Fibroblast of skin of back (primary cell): ENCODE measurements around the gene SLC25A40.
"Not testable (repeated sequence)": the region's sequence is repeated elsewhere in the genome, so short reads cannot be mapped to it uniquely, and the experiment has no call there.

Experiments used
- DNase-seq: peaks from one replicate; pipeline ENCODE4 v3.0.0-alpha.2; 2013

The SLC25A40 gene

DNA sequence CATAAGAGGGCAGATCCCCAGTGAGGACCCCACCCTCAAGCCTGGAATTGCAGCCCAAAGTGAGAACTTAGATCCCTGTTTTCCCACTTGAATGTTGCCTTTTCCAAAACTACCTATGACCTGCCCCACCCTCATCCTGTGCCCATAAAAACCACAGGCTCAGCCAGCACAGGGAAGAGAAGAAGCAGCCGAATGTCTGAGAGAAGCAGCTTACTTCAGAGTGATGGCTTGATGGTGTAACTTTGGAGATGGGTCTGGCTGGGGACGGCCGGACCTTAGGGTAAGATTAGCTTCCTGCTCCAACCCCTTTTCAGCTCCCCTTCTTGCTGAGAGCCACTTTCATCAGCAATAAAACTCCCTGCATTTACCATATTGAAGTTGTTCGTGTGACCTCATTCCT lies 5.7 kb downstream of the SLC25A40 start:
- no peak for DNase-seq

DNA sequence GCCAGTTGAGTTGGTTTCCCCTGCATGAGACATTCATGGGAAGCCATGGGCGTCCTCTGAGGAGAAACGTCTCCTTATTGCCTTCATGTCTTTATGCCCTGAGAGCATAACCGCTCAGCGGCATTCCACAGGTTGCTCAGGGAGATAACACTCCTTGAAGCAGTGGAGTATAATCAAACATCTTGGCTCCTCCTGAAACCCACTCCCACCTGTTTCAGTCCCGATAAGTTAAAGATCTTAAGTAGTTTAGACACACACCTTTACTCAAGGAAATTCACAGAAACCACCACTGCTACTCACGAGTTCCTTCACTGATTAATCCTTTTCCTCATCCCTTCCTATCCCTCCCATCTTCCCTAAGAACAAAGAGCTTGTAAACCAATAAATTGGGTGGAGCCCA lies 9.6 kb downstream of the SLC25A40 start:
- DNase-seq, result not testable (repeated sequence)

DNA sequence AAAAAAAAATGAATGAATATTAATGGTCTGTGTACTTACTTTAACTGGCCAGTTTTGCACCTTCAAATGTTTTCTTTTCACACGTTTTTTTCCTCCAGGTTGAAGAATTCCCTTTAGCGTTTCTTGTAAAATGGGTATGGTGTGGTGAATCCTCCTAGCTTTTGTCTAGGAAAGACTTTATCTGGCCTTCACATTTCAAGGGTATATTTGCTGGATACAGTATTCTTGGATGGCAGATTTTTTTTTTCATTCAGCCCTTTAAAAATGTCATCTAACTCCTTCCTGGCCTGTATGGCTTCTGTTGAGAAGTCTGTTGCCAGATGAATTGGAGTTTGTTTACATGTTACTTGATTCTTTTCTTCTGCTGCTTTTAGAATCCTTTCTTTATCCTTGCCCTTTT lies 10.1 kb downstream of the SLC25A40 start:
- DNase-seq, result no peak

DNA sequence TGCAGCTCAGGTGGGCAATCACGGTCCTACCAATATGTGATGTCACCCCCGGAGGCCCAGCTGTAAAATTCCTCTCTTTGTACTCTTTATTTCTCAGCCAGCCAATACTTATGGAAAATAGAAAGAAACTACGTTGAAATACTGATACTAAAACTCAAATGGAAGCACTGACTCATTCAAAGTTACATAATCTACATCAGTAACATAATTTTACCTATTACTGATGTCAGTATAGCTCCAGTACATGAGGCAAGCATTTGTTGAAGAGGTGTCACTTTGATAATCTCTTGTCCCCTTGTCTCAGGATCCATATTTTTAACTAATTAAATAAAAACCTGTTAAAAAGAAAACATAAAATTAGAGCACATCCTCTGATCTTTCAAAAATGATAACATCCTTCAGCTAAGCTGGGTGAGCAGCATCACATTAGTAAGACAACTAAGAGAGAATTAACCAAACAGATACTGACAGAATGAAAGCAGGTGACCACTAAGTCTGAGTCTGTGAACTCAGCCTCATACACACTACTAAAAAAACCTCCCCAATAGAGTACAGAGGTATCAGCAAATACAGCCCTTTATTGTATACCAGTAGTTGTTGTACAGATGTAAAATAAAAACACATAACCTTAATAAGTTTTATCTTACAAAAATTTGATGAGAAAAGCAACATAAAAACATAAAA lies 17.6 kb downstream of the SLC25A40 start:
- no peak for DNase-seq

DNA sequence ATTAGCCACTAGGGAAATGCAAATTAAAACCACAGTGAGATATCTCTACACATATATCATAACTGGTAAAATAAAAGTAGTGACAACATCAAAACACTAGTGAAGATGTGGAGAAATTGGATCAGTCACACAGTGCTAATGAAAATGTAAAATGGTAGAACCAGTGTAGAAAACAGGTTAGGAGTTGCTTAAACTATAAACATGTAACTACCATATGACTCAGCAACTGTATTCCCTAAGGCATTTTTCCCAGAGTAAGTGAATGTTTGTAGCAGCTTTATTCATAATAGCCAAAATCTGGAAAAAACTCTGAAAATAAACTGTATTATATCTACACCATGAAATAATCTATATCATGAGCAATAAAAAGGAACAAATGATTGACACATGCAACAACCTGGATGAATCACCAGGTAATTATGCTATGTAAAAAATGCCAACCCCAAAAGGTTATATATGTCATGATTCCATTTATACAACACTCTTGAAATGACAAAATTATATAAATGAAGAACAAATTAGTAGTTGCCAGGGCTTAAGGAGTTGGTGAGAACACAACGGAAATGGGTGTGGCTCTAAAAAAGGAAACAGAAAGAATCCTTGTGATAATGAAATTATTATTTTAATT lies 22.8 kb downstream of the SLC25A40 start:
- DNase-seq, result peak; percentile 51

DNA sequence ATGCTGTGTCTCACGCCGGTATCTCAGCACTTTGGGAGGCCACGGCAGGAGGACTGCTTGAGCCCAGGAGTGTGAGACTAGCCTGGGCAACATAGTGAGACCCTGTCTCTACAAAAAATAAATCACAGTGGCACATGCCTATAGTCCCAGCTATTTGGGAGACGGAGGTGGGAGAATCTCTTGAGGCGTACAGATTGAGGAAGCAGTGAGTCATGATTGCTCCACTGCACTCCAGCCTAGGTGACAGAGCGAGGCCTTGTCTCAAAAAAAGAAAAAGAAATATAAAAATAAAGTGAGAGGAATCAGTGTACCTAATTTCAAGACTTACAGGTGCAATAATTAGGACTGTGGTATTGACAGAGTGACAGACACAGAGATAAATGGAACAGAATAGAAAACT lies 23.9 kb downstream of the SLC25A40 start:
- DNase-seq, result no peak

DNA sequence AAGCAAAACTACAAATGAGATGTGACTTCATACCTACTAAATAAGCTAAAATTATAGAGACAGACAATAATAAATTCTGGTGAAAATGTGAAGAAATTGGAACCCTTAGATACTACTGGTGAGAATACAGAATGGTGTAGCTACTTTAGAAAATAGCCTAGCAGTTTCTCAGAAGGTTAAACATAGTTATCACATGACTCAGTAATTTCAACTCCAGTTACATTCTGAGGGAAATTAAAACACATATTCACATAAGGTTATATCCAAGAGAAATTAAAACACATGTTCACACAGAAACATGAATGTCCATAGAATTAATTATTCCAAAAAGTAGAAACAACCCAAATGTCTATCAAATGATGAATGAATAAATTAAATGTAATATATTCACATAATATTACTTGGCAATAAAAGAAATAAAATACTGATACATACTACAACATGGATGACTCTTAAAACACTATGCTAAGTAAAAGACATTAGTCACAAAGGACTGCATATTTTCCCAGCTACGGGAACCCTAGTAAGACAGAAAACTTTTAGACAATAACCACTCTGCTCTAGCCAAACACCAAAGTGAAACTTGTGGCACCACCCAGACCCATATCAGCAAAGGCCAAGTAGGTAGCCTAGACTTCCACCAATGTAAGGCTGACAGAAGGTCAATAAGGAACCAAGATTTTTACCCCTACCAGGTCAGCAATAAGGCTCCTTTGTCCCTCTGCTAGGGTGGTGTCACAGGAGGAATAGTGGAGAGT lies 25.1 kb downstream of the SLC25A40 start:
- DNase-seq, result peak; percentile 65

DNA sequence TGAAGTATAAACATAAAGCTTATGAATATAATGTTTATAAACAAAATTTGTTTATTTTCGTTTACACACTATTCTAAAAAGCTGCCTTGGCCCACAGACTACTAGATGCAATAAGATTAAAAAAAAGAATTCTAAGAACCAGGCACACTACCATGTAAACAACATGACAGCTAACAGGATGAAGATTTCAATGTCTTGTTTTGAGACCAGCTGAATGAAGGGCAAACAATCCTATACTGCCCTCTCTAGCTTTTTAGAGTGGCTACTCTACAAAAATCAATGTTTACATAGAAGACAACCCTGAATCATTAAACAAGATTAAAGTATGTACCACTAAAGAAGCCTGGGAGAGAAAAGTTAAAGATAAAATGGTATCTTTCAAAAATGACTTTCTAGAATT lies 38.6 kb downstream of the SLC25A40 start:
- no peak for DNase-seq

DNA sequence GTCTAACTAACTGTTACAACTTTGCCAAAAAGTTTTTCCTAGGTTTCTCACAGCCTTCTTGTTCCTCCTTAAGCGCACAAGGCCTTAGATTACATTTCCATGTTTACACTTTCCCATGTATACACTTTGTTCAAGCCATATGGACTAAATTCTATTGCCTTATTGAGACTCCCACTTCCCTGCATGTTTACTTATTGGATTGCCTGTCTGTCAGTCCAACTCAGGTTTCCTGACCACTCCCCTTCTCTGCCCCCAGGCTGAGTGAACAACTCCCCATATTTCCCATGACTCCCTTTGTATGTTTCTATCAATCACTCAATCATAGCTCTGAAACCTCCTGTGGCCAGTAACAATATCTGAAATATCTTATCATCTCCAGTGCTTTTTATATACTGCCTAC lies 43.0 kb downstream of the SLC25A40 start:
- no peak for DNase-seq

DNA sequence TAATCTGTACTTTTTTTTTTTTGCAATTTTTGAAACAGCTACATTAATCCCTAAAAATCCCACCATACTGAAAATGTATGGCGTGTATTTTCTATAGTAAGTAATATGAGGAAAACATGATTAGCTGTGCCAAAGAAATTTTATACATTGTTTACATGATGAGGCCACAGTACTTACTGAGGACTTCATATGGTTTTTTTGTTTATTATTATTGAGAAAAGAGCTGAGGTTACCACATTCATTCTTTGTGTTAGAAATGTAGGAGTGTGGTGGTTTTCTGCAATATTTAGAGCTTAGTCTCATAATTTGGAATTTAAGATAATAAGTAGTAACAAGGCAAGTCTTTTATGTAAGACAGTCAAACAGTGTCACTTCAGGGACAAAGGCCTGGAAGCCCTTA lies 45.1 kb downstream of the SLC25A40 start:
- no peak for DNase-seq

DNA sequence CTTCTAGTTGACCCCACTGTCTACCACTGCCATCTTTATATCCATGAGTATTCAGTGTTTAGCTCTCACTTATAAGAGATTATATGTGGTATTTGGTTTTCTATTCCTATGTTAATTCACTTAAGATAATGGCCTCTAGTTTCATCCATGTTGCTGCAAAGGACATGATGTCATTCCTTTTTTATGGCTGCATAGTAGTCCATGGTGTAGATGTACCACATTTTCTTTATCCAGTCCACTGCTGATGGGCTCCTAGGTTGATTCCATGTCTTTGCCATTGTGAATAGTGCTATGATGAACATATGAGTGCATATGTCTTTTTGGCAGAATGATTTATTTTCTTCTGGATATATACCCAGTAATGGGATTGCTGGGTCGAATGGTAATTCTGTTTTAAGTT lies 47.8 kb downstream of the SLC25A40 start:
- DNase-seq, result not testable (repeated sequence)

DNA sequence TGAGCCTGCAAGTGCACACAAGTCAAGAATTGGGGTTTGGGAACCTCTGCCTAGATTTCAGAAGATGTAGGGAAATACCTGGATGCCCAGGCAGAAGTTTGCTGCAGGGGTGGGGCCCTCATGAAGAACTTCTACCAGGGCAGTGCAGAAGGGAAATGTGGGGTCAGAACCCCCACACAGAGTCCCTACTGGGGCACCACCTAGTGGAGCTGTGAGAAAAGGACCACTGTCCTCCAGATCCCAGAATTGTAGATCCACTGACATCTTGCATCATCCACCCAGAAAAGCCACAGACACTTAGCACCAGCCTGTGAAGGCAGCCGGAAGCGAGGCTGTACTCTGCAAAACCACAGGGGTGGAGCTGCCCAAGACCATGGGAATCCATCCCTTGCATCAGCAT lies 50.8 kb downstream of the SLC25A40 start:
- peak; percentile 9 for DNase-seq

DNA sequence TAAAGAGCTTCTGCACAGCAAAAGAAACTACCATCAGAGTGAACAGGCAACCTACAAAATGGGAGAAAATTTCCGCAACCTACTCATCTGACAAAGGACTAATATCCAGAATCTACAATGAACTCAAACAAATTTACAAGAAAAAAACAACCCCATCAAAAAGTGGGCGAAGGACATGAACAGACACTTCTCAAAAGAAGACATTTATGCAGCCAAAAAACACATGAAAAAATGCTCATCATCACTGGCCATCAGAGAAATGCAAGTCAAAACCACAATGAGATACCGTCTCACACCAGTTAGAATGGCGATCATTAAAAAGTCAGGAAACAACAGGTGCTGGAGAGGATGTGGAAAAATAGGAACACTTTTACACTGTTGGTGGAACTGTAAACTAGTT lies 54.1 kb downstream of the SLC25A40 start:
- not testable (repeated sequence) for DNase-seq

DNA sequence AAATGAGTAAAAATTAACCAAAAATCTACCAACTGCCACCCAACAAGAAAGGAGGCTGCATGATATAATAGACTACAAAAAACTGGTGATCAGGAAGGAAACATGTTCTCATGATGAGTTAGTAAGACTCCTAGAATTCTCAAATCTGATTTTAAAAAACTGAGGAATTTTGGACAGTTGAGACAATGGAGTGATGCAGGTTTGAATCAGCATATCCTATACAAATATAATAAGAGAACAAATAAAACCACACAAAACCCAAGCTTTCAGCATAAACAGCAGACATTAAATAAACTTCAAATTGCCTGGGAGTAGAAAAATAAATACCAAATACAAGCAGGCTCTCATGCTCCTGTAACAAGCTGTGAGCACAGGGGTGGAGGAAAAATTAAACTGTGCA lies 57.8 kb downstream of the SLC25A40 start:
- DNase-seq, result no peak

DNA sequence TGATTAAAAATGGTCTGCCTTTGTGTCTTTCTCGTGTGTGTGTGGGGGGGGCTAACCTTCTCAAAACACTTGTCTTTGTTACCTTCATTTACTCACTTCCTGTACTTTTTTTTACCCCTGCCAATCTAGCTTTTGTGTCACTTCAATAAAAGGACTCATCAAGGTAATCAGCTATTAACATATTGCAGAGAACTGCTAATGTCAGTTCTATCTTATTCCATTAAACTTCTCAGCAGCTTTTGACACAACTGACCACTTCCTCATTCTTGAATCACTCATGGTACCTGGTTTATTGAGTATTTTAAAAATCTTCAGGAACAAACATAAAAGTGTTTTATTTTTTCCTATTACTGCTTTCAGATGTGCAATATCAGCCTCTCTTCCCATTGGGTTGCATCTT lies 59.8 kb downstream of the SLC25A40 start:
- no peak for DNase-seq

DNA sequence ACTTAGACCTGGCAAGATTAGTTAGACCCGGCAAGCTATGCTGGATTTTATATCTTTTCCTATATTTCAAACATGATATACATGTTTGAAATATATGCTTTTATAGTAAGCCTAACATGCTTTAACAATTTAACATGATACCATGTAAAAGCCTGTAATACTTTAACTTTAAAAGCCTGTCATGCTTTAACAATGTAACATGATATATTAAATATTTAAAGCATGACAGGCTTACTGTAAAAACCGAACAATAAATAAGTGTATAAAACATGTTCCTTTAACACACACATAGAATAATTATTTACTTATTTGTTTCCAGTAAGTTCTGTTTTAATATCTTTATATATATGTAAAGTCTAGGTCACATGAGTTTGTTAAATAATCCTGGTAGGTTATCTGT lies 65.4 kb downstream of the SLC25A40 start:
- no peak for DNase-seq

DNA sequence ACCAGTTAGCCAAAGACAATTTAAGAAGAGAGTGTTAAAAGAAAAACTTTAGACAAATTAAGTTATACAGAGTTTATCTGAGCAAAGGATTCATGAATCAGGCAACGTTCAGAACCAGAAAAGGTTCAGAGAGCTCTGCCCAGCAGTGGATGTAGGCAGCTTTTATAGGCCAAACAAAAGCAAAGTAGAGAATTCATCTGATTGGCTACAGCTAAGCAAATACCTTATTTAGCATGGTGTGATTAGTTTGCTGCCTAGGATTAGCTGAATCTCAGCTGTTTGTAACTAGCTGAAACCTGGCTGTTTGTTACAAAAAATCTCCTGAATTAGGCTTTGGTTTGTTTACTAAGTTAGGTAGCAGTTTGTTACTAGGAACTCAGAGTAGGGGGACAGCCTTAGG lies 66.0 kb downstream of the SLC25A40 start:
- no peak for DNase-seq

DNA sequence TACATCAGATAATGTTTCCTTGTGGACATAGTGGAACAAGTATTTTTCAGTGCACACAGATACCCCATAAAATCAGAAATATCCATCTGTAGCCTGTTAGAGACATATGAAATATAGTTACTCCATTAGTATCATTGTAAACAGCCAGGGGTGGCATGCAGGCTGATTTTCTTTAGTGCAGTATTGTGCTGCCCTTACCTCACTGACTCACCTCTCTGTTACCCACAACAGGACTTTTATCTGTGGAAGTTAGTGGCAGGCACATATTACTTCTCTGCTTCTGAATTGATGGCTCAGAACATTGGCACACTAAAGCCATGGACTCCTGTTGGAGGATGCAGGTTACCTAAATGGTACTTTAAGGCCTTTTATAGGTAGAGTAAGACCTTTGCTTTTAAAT lies 70.0 kb downstream of the SLC25A40 start:
- no peak for DNase-seq

DNA sequence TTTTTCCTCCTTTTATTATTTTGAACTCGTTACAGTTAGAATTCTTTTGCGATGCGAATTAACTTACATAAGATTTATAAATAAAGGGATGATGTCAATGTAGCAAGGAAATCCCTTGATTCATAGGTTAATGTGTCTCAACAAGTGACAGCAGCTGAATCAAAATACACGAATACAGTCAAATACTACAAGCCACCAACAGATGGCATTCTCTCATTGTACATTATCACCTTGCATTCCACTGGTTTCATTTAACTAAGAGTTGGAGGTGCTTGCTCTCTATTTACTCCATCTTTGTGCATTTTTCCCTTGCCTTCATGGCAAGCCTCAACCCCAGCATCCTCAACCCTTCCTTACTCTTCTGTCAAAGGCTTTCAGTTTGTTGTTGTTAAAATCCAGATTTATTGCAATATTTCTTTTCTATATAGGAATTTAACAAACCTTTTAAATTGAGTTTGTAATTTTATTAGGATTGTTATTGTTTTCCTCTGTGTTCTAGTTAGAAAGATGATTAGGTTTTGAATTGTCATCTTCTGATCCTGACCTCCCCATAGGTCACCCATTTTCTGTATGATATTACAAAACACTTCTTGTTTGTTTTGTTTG lies 78.3 kb downstream of the SLC25A40 start:
- DNase-seq, result peak; percentile 43

DNA sequence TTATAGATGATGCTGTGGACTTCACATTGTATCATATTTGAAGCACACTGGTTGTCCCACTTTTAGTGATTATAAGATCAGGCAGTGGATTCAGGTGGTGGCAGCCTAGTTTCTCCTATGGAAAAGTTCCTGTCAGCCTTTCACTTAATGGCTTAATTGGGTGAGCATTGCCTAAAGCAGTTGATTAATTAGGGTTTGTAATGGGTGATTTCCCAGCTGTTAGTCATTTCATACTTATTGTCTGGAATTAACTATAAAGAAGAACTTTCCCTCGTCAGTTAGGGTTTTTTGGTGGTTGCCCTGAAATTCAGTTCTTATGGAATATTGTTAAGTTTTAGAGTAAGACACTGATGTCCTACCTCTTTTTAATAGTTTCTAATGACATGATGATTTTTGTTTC lies 78.8 kb downstream of the SLC25A40 start:
- DNase-seq, result no peak

DNA sequence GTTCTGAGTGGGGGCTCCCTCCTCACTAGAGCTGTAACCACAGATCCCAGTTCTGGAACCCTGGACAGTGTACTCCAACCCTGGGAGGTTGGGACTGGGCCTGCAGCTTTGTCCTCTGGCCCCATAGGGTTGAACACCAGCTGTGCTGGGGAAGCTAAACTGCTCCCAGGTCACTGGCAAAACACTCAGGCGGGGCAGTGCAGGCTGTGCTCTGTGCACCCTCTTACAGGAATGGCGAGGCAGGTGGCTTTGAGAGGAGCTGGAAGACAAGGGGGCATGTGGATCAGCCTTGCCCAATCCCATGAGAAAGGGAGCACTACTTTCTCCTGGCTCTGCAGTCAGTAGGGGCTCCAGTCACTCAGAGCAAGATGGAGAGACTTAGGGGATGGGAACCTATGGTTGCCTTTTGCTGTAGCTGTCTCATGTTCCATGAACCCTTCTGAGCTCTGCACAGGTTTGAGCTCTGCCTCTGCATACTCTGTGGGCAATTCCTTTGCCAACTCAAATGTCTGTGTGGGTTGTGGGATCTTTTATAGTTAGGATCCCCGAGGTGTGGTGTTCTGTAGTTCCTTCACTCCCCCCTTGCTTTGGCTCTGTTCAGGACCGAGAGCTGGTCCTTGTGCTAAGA lies 90.7 kb downstream of the SLC25A40 start:
- no peak for DNase-seq

DNA sequence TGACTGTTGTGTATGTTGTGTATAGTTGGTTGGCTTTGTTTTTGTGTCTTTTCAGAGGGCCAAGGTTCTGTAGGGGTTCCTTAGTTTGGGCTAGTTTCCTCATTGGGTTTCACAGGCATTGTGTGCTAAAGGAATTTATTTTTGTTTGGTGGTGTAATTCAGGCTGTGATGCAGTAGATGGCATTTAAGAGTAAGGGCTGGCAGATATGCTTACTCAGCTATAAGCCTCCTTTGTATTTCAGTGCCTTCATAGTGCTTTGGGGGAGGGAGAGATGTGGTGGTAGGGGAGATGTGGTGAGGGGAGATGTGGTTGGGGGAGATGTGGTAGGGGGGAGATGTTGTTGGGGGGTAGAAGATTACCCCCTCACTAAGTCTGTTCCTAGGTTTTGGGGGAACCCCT lies 91.7 kb downstream of the SLC25A40 start:
- DNase-seq, result no peak
